Measurements from ENCODE around the gene ZNF664. TPM values are rescaled to one million over a fixed set of nuclear protein-coding genes. Genes with fewer than 3 reads are reported as not detected.
A peak's percentile ranks its signal among the peaks of the same experiment; 100 is the strongest.

The ZNF664 gene
- total and polyA plus RNA-seq, 9 of the 15 experiments (the other 6 are each of a cell fraction or from before 2014, with no cell fraction given): 3.3 to 101 (median 63.6) TPM

- TF ChIP-seq JUN (IDR thresholded peaks at IDR 0.05; ENCODE audit: borderline replicate concordance, low read depth, low read length) (0 out of 2 replicates have a peak, but pooled peaks have one; percentile 29), JUN (CRISPR knock-in tag; IDR thresholded peaks at IDR 0.05; ENCODE audit: borderline replicate concordance) (no peak), STAT6 (CRISPR knock-in tag; IDR thresholded peaks at IDR 0.05) (no peak), COPS2 (conservative IDR thresholded peaks at IDR 0.05) (no peak), NRF1 (conservative IDR thresholded peaks at IDR 0.05 in 1 of 2, IDR thresholded peaks at IDR 0.05 in 1 of 2) (no peak), NR2C1 (IDR thresholded peaks at IDR 0.05) (no peak), NR2C1 (tag; IDR thresholded peaks at IDR 0.05) (peak; percentile 71), ZNF23 (CRISPR knock-in tag; IDR thresholded peaks at IDR 0.05) (no peak), STAT5A (IDR thresholded peaks at IDR 0.05; ENCODE audit: borderline replicate concordance, low read length) (no peak), FOXJ2 (tag; IDR thresholded peaks at IDR 0.05) (no peak), CEBPB (tag; IDR thresholded peaks at IDR 0.05) (0 out of 2 replicates have a peak, but pooled peaks have one; percentile 22), LEF1 (IDR thresholded peaks at IDR 0.05) (no peak), WHSC1 (IDR thresholded peaks at IDR 0.05; ENCODE audit: low read length) (no peak), SAFB (IDR thresholded peaks at IDR 0.05; ENCODE audit: borderline replicate concordance, low read depth, low read length) (no peak), BCOR (IDR thresholded peaks at IDR 0.05) (no peak), RBM17 (IDR thresholded peaks at IDR 0.05; ENCODE audit: borderline replicate concordance, low read depth, low read length) (no peak), SMARCE1 (IDR thresholded peaks at IDR 0.05) (no peak), ILF3 (IDR thresholded peaks at IDR 0.05; ENCODE audit: borderline replicate concordance) (no peak)
- TF ChIP-seq, protein P1, sequence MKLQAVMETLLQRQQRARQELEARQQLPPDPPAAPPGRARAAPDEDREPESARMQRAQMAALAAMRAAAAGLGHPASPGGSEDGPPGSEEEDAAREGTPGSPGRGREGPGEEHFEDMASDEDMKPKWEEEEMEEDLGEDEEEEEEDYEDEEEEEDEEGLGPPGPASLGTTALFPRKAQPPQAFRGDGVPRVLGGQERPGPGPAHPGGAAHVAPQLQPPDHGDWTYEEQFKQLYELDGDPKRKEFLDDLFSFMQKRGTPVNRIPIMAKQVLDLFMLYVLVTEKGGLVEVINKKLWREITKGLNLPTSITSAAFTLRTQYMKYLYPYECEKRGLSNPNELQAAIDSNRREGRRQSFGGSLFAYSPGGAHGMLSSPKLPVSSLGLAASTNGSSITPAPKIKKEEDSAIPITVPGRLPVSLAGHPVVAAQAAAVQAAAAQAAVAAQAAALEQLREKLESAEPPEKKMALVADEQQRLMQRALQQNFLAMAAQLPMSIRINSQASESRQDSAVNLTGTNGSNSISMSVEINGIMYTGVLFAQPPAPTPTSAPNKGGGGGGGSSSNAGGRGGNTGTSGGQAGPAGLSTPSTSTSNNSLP (IDR thresholded peaks at IDR 0.05; ENCODE audit: borderline replicate concordance, low read depth, low read length): no peak
- TF ChIP-seq, protein P2, sequence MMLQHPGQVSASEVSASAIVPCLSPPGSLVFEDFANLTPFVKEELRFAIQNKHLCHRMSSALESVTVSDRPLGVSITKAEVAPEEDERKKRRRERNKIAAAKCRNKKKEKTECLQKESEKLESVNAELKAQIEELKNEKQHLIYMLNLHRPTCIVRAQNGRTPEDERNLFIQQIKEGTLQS (IDR thresholded peaks at IDR 0.05): peak; percentile 87
- TF ChIP-seq, protein P2 (CRISPR knock-in tag; conservative IDR thresholded peaks at IDR 0.05): no peak
- TF ChIP-seq, protein P3, sequence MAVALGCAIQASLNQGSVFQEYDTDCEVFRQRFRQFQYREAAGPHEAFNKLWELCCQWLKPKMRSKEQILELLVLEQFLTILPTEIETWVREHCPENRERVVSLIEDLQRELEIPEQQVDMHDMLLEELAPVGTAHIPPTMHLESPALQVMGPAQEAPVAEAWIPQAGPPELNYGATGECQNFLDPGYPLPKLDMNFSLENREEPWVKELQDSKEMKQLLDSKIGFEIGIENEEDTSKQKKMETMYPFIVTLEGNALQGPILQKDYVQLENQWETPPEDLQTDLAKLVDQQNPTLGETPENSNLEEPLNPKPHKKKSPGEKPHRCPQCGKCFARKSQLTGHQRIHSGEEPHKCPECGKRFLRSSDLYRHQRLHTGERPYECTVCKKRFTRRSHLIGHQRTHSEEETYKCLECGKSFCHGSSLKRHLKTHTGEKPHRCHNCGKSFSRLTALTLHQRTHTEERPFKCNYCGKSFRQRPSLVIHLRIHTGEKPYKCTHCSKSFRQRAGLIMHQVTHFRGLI (CRISPR knock-in tag; IDR thresholded peaks at IDR 0.05): no peak
- TF ChIP-seq, protein P4, sequence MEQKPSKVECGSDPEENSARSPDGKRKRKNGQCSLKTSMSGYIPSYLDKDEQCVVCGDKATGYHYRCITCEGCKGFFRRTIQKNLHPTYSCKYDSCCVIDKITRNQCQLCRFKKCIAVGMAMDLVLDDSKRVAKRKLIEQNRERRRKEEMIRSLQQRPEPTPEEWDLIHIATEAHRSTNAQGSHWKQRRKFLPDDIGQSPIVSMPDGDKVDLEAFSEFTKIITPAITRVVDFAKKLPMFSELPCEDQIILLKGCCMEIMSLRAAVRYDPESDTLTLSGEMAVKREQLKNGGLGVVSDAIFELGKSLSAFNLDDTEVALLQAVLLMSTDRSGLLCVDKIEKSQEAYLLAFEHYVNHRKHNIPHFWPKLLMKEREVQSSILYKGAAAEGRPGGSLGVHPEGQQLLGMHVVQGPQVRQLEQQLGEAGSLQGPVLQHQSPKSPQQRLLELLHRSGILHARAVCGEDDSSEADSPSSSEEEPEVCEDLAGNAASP (IDR thresholded peaks at IDR 0.05): no peak
These were observed 18.4 kb downstream of the ZNF664 start (continued) for GRCh38 chr12:123991372-123991951.
